OCI-LY1 (cell line): Measurements from ENCODE around the gene SUN2.

Experiments
- CTCF ChIP-seq: fragments of 200-600 bp; sonication (generic), shearing (Covaris generic); IDR thresholded peaks from 2 replicates; pipeline ENCODE4 v1.5.1; 2017; ENCODE audit warnings: mild to moderate bottlenecking, antibody characterized with exemption, low read length, moderate library complexity, mixed read lengths
- EZH2 ChIP-seq: fragments of 200-600 bp; sonication (generic), shearing (Covaris generic); IDR thresholded peaks from 2 replicates; pipeline ENCODE4 v1.8.0; 2017; ENCODE audit warnings: borderline replicate concordance, mixed run types, mild to moderate bottlenecking, antibody characterized with exemption, low read length, moderate library complexity, mixed read lengths

- TF ChIP-seq CTCF (no peak), EZH2 (no peak)
Observed at GRCh38 chr22:38734421-38735100, 21.2 kb downstream of the SUN2 start.
